Naive thymus-derived CD4-positive, alpha-beta T cell (primary cell): ENCODE measurements around the gene PTPRT. TPM values are rescaled to one million over a fixed set of nuclear protein-coding genes. Genes with fewer than 3 reads are reported as not detected.

ENCODE experiments used
- ATAC-seq: fragments of 150-1000 bp; cut with Tn5 transposase; 2 replicates; pipeline ENCODE4 v1.10.0; 2021; ENCODE audit warnings: mild to moderate bottlenecking, moderate library complexity
- CTCF ChIA-PET: fragments of 350-600 bp; sonication (Branson Sonifier 250); formaldehyde crosslinking; loops from one replicate; lab custom pipeline; 2021; ENCODE audit warnings: antibody characterized with exemption; lab: Charles Lee
- POLR2A ChIA-PET: fragments of 350-600 bp; sonication (Branson Sonifier 250); formaldehyde crosslinking; loops from one replicate; lab custom pipeline; 2021; ENCODE audit warnings: antibody characterized with exemption, inconsistent platforms; lab: Charles Lee
- DNase-seq, 9 donors: peaks; one replicate each; pipeline versions ENCODE4 v3.0.0 to v3.0.0-alpha.2; 2020 to 2022; ENCODE audit warnings: mixed read lengths in 1 of 9
- H3K27ac ChIP-seq: one replicate; pipeline ENCODE4 v1.7.0; 2013; ENCODE audit warnings: mild to moderate bottlenecking, low read depth, low read length, moderate library complexity
- H3K27me3 ChIP-seq, 2 donors: one replicate each; pipeline ENCODE4 v1.7.0; 2013; ENCODE audit warnings: low read length in 2 of 2, mild to moderate bottlenecking in 2 of 2, moderate library complexity in 2 of 2; ENCODE audit not compliant: control insufficient read depth in 2 of 2, insufficient read depth in 2 of 2
- H3K36me3 ChIP-seq, 3 experiments: 1 replicate in 2 of 3; 2 replicates in 1 of 3; pipeline ENCODE4 v1.7.0; 2013; ENCODE audit warnings: low read length in 3 of 3, mild to moderate bottlenecking in 3 of 3, moderate library complexity in 1 of 3; ENCODE audit not compliant: insufficient read depth in 3 of 3, control insufficient read depth in 2 of 3
- H3K4me1 ChIP-seq, 2 donors: one replicate each; pipeline ENCODE4 v1.7.0; 2013; ENCODE audit warnings: low read length in 2 of 2, mild to moderate bottlenecking in 2 of 2, moderate library complexity in 1 of 2; ENCODE audit not compliant: control insufficient read depth in 2 of 2, insufficient read depth in 2 of 2
- H3K4me3 ChIP-seq: 2 replicates; pipeline ENCODE4 v1.7.0; 2013; ENCODE audit warnings: mild to moderate bottlenecking, low read length
- H3K9me3 ChIP-seq, 3 experiments: 1 replicate in 2 of 3; 2 replicates in 1 of 3; pipeline ENCODE4 v1.7.0; 2013; ENCODE audit warnings: low read length in 3 of 3; ENCODE audit not compliant: control insufficient read depth in 2 of 3
- H3K27ac Mint-ChIP-seq, 9 donors: one replicate each; pipeline ENCODE4 v1.8.0; 2020 to 2022; ENCODE audit warnings: mixed read lengths in 9 of 9, mild to moderate bottlenecking in 8 of 9, moderate library complexity in 5 of 9, inconsistent platforms in 2 of 9
- H3K27me3 Mint-ChIP-seq, 5 donors: one replicate each; pipeline ENCODE4 v1.8.0; 2021 to 2022; ENCODE audit warnings: mixed read lengths in 5 of 5, mild to moderate bottlenecking in 1 of 5
- H3K36me3 Mint-ChIP-seq, 5 donors: one replicate each; pipeline ENCODE4 v1.8.0; 2020 to 2022; ENCODE audit warnings: mixed read lengths in 5 of 5, mild to moderate bottlenecking in 3 of 5, inconsistent platforms in 1 of 5
- H3K4me1 Mint-ChIP-seq, 7 donors: one replicate each; pipeline ENCODE4 v1.8.0; 2020 to 2022; ENCODE audit warnings: mixed read lengths in 7 of 7, mild to moderate bottlenecking in 3 of 7, inconsistent platforms in 1 of 7
- H3K4me3 Mint-ChIP-seq, 10 donors: one replicate each; pipeline ENCODE4 v1.8.0; 2020 to 2022; ENCODE audit warnings: mild to moderate bottlenecking in 10 of 10, mixed read lengths in 10 of 10, moderate library complexity in 6 of 10, inconsistent platforms in 2 of 10
- H3K9me3 Mint-ChIP-seq, 11 donors: one replicate each; pipeline ENCODE4 v1.8.0; 2020 to 2022; ENCODE audit warnings: mixed read lengths in 11 of 11, mild to moderate bottlenecking in 4 of 11, inconsistent platforms in 1 of 11, moderate library complexity in 1 of 11
- intact Hi-C, 2 donors: fragments of 100-400 bp; cut with micrococcal nuclease; formaldehyde crosslinking; loops; one replicate each; pipeline ENCODE4 v1.15.1; 2023
- polyA plus RNA-seq, 2 donors: library from polyadenylated mRNA; unstranded; fragments of 300-500 nt; fragmentation: Illumina TruSeq; gene quantifications; one replicate each; pipeline ENCODE4 v1.2.3, GENCODE V29; 2021
- total RNA-seq, 6 experiments: library from RNA in 5 of 6; stranded (reverse) in 5 of 6; gene quantifications; 1 replicate in 5 of 6; 2 replicates in 1 of 6; pipeline ENCODE4 v1.2.3 and lab custom pipeline; 2021 to 2026

Gene PTPRT
- total and polyA plus RNA-seq, 7 experiments from 2014 or later: not detected

- Histone ChIP-seq H3K9me3 (no peaks in the 10 kb centered on the region), H3K27me3 (no peaks in the 10 kb centered on the region), H3K4me3 (no peak overlapping the region), H3K27ac (no peak overlapping the region), H3K36me3 (no peaks in the 10 kb centered on the region), H3K4me1 (no peaks in the 10 kb centered on the region)
- H3K27me3 Mint-ChIP-seq: peaks cover 0 to 5% (median 0%) of the 10 kb centered on the region in 5 donors
- no peak overlapping the region for H3K27ac Mint-ChIP-seq
- ATAC-seq: no peak
- H3K4me3 Mint-ChIP-seq: no peak overlapping the region
- ChIA-PET CTCF (no interaction called here), POLR2A (interaction anchor here (0.7 kb wide), 1 partner anchor 1279 kb away, joined by 5 read pairs; no protein-coding TSS in a partner anchor)
- intact Hi-C loops: no loop called here
- no peaks in the 10 kb centered on the region for H3K4me1 Mint-ChIP-seq
- no peaks in the 10 kb centered on the region for H3K36me3 Mint-ChIP-seq
- peaks cover 2 to 32% (median 11%) of the 10 kb centered on the region in 11 donors for H3K9me3 Mint-ChIP-seq
- no peak for DNase-seq
These were observed 501.1 kb downstream of the PTPRT start for GRCh38 chr20:42688576-42688975.

DNA sequence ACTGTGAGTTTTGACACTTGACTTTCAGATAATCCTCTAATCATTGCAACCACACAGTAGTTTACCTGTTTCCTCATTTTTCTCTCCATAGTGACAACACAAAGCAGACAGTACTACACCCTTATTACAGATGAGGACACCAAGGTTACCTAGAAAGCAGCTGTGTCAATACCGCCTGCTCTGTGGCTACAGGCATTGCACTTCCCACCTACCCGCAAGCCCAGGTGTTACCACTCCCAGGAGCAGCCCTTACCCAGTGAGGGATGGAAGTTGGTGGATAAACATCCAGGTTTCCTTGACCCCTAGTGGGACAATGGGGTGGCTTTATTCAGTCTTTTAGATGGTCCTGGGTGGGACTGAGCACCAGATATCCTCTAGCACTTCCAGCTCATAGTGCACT is 503.6 kb downstream of the PTPRT start:
- no peak overlapping the region for H3K27ac ChIP-seq
- H3K4me3 ChIP-seq: no peak overlapping the region
- no peaks in the 10 kb centered on the region for H3K9me3 ChIP-seq
- H3K9me3 Mint-ChIP-seq: peaks cover 0 to 21% (median 11%) of the 10 kb centered on the region in 11 donors
- CTCF ChIA-PET: no interaction called here
- ATAC-seq (no peak), DNase-seq (no peak)
- POLR2A ChIA-PET: no interaction called here
- H3K36me3 ChIP-seq: no peaks in the 10 kb centered on the region
- H3K27me3 ChIP-seq: no peaks in the 10 kb centered on the region
- intact Hi-C loops: no loop called here
- H3K27me3 Mint-ChIP-seq: peaks cover 0 to 5% (median 0%) of the 10 kb centered on the region in 5 donors
- no peaks in the 10 kb centered on the region for H3K36me3 Mint-ChIP-seq
- H3K4me3 Mint-ChIP-seq: no peak overlapping the region
- H3K4me1 Mint-ChIP-seq: no peaks in the 10 kb centered on the region
- H3K4me1 ChIP-seq: no peaks in the 10 kb centered on the region
- H3K27ac Mint-ChIP-seq: no peak overlapping the region

DNA sequence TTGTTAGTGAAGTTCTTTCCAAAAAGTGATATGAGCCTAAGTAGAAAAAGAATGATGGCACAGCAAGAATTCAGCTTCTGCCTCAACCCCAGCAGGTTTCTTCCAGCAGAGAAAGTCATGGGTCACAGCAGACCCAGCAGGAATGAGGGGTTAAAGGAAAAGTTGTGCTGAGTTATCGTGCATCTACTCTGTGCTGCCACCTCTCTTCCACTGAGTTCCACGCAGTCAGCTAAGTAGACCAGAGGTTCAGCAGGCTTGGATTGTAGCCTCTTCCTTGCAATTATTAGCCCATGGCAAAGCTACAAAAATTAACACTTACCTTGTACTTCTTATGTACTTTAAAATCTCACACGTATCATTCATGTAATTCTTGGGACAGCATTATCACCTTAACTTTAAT is 510.8 kb downstream of the PTPRT start:
- no peaks in the 10 kb centered on the region for H3K36me3 ChIP-seq
- H3K27ac ChIP-seq: no peak overlapping the region
- no peak overlapping the region for H3K27ac Mint-ChIP-seq
- peaks cover 0 to 9% (median 0%) of the 10 kb centered on the region in 5 donors for H3K27me3 Mint-ChIP-seq
- H3K4me1 ChIP-seq: no peaks in the 10 kb centered on the region
- no peak overlapping the region for H3K4me3 ChIP-seq
- no peak overlapping the region for H3K4me3 Mint-ChIP-seq
- no peaks in the 10 kb centered on the region for H3K27me3 ChIP-seq
- H3K36me3 Mint-ChIP-seq: no peaks in the 10 kb centered on the region
- H3K9me3 Mint-ChIP-seq: peaks cover 0 to 7% (median 5%) of the 10 kb centered on the region in 11 donors
- no peaks in the 10 kb centered on the region for H3K9me3 ChIP-seq
- POLR2A ChIA-PET: no interaction called here
- CTCF ChIA-PET: no interaction called here
- H3K4me1 Mint-ChIP-seq: no peaks in the 10 kb centered on the region
- intact Hi-C loops: no loop called here
- DNase-seq: no peak
- ATAC-seq: no peak

- Histone ChIP-seq H3K27me3 (no peaks in the 10 kb centered on the region), H3K9me3 (no peaks in the 10 kb centered on the region), H3K36me3 (no peaks in the 10 kb centered on the region), H3K4me3 (no peak overlapping the region), H3K4me1 (no peaks in the 10 kb centered on the region), H3K27ac (no peak overlapping the region)
- Mint-ChIP-seq H3K27me3 (peaks cover 0 to 7% (median 0%) of the 10 kb centered on the region in 5 donors), H3K9me3 (peaks cover 0 to 10% (median 6%) of the 10 kb centered on the region in 11 donors), H3K4me1 (no peaks in the 10 kb centered on the region), H3K4me3 (no peak overlapping the region), H3K27ac (no peak overlapping the region), H3K36me3 (no peaks in the 10 kb centered on the region)
- intact Hi-C loops: no loop called here
- no peak for DNase-seq
- POLR2A ChIA-PET: no interaction called here
- CTCF ChIA-PET: no interaction called here
- no peak for ATAC-seq
These were observed 533.6 kb downstream of the PTPRT start for GRCh38 chr20:42656130-42656529.

DNA sequence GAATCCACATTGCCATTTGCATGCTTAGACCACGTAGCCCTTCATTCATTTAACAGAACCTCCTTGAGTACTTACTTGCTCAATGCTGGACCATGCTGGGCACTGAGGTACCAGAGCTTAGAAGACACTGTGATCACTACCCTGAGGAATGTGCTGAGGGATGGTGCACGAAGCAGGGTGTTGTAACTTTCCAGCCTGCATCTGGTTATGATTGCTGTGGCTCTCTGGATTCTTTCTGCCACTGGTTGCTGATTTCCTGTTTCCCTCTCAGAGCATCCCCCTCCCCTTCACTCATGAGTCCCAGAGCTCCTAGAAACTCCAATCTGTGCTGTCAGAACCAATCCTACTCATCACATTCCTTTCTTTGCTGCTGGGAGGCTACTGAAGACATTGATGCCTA is 537.4 kb downstream of the PTPRT start:
- CTCF ChIA-PET: no interaction called here
- Mint-ChIP-seq H3K36me3 (no peaks in the 10 kb centered on the region), H3K4me3 (no peak overlapping the region), H3K4me1 (no peaks in the 10 kb centered on the region), H3K9me3 (peaks cover 3 to 17% (median 7%) of the 10 kb centered on the region in 11 donors), H3K27me3 (peaks cover 0 to 8% (median 0%) of the 10 kb centered on the region in 5 donors), H3K27ac (no peak overlapping the region)
- Histone ChIP-seq H3K9me3 (no peaks in the 10 kb centered on the region), H3K4me1 (no peaks in the 10 kb centered on the region), H3K4me3 (no peak overlapping the region), H3K27ac (no peak overlapping the region), H3K36me3 (no peaks in the 10 kb centered on the region), H3K27me3 (no peaks in the 10 kb centered on the region)
- no peak for ATAC-seq
- no peak for DNase-seq
- POLR2A ChIA-PET: no interaction called here
- intact Hi-C loops: no loop called here

DNA sequence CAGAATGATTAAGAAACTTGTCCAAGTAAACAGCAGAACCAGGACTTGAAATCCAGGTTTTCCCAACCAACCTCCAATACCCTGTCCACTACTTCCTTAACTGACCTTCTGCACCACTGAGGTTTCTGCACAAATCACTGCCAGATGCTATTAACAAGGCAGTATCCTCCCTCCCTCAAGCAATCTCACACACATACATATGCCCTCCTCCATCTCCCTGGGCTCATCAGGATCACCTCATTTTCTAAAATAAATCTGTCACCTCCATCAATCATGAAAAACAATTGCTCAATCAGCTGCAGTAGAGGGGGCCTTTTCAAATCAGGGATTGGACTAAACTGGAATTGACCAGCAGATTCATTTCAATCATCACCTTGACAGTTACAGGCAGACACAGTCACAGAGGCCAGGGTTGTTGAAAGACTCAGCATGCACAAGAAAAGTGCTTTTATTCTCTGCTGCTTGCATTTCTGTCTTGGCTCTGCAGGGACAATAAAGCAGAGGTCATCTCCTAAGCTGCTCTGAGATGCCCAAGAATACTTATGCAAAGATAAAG is 539.4 kb downstream of the PTPRT start:
- DNase-seq: no peak
- intact Hi-C loops: no loop called here
- H3K4me1 ChIP-seq: no peaks in the 10 kb centered on the region
- CTCF ChIA-PET: no interaction called here
- Mint-ChIP-seq H3K4me1 (no peaks in the 10 kb centered on the region), H3K4me3 (no peak overlapping the region), H3K9me3 (peaks cover 0 to 19% (median 8%) of the 10 kb centered on the region in 11 donors), H3K36me3 (no peaks in the 10 kb centered on the region), H3K27me3 (peaks cover 0 to 8% (median 0%) of the 10 kb centered on the region in 5 donors), H3K27ac (no peak overlapping the region)
- H3K4me3 ChIP-seq: no peak overlapping the region
- POLR2A ChIA-PET: no interaction called here
- no peaks in the 10 kb centered on the region for H3K27me3 ChIP-seq
- no peaks in the 10 kb centered on the region for H3K36me3 ChIP-seq
- H3K27ac ChIP-seq: no peak overlapping the region
- H3K9me3 ChIP-seq: no peaks in the 10 kb centered on the region
- ATAC-seq: no peak

- peaks cover 0 to 8% (median 0%) of the 10 kb centered on the region in 5 donors for H3K27me3 Mint-ChIP-seq
- POLR2A ChIA-PET: no interaction called here
These were observed 540.0 kb downstream of the PTPRT start for GRCh38 chr20:42649748-42650147.

More at GRCh38 chr20:42649748-42650147, 540.0 kb downstream of the PTPRT start:
- Histone ChIP-seq H3K4me3 (no peak overlapping the region), H3K27me3 (no peaks in the 10 kb centered on the region), H3K4me1 (no peaks in the 10 kb centered on the region), H3K27ac (no peak overlapping the region), H3K9me3 (no peaks in the 10 kb centered on the region), H3K36me3 (no peaks in the 10 kb centered on the region)
- Mint-ChIP-seq H3K4me1 (no peaks in the 10 kb centered on the region), H3K4me3 (no peak overlapping the region), H3K9me3 (peaks cover 0 to 19% (median 8%) of the 10 kb centered on the region in 11 donors), H3K27ac (no peak overlapping the region), H3K36me3 (no peaks in the 10 kb centered on the region)
- DNase-seq (no peak), ATAC-seq (no peak)
- CTCF ChIA-PET: interaction anchor here (0.5 kb wide), 1 partner anchor 23 kb away, joined by 3 read pairs; no protein-coding TSS in a partner anchor
- intact Hi-C loops: no loop called here
